Parathyroid adenoma (tissue), 2 donors: ENCODE results near the gene PKM.
A peak's percentile ranks its signal among the peaks of the same experiment; 100 is the strongest.

ENCODE experiments used
- H2AFZ ChIP-seq: fragments of 300-600 bp; sonication (generic); one replicate; pipeline ENCODE4 v1.7.0; 2017; ENCODE audit warnings: antibody characterized with exemption, mild to moderate bottlenecking
- H3K27ac ChIP-seq: fragments of 300-600 bp; sonication (generic); one replicate; pipeline ENCODE4 v1.7.0; 2017
- H3K27me3 ChIP-seq: fragments of 300-600 bp; sonication (generic); one replicate; pipeline ENCODE4 v1.7.0; 2017; ENCODE audit warnings: low read length; ENCODE audit not compliant: control insufficient read depth, insufficient read depth
- H3K36me3 ChIP-seq: fragments of 300-600 bp; sonication (generic); one replicate; pipeline ENCODE4 v1.7.0; 2017; ENCODE audit warnings: low read length; ENCODE audit not compliant: control insufficient read depth, insufficient read depth
- H3K4me1 ChIP-seq: fragments of 300-600 bp; sonication (generic); one replicate; pipeline ENCODE4 v1.7.0; 2017; ENCODE audit warnings: control low read depth
- H3K4me2 ChIP-seq: fragments of 300-600 bp; sonication (generic); one replicate; pipeline ENCODE4 v1.7.0; 2017; ENCODE audit warnings: low read length
- H3K4me3 ChIP-seq: fragments of 300-600 bp; sonication (generic); one replicate; pipeline ENCODE4 v1.7.0; 2017; ENCODE audit warnings: low read depth, low read length
- H3K79me2 ChIP-seq: fragments of 300-600 bp; sonication (generic); one replicate; pipeline ENCODE4 v1.7.0; 2017; ENCODE audit warnings: control low read depth
- H3K9ac ChIP-seq: fragments of 300-600 bp; sonication (generic); one replicate; pipeline ENCODE4 v1.7.0; 2017; ENCODE audit warnings: mild to moderate bottlenecking
- H3K9me3 ChIP-seq: fragments of 300-600 bp; sonication (generic); one replicate; pipeline ENCODE4 v1.7.0; 2017; ENCODE audit warnings: low read length; ENCODE audit not compliant: control insufficient read depth
- CTCF ChIP-seq: fragments of 300-600 bp; sonication (generic); IDR thresholded peaks from one replicate; pipeline ENCODE4 v1.7.0; 2017; ENCODE audit warnings: antibody characterized with exemption, mild to moderate bottlenecking
- donor health status: primary hyperparathyroidism.

The PKM gene

GRCh38 chr15:72193836-72194396 is 37.1 kb downstream of the PKM start:
- Histone ChIP-seq H3K4me1 (no peaks in the 10 kb centered on the region), H2AFZ (no peak overlapping the region), H3K4me3 (no peak overlapping the region), H3K9ac (no peak overlapping the region), H3K36me3 (no peaks in the 10 kb centered on the region), H3K27me3 (no peaks in the 10 kb centered on the region), H3K4me2 (no peak overlapping the region), H3K79me2 (no peaks in the 10 kb centered on the region), H3K9me3 (no peaks in the 10 kb centered on the region), H3K27ac (no peak overlapping the region)
- no peak for TF ChIP-seq CTCF

- no peak overlapping the region for H3K9ac ChIP-seq
- H3K9me3 ChIP-seq = no peaks in the 10 kb centered on the region
- no peaks in the 10 kb centered on the region for H3K79me2 ChIP-seq
- no peaks in the 10 kb centered on the region for H3K4me1 ChIP-seq
- H3K27me3 ChIP-seq = no peaks in the 10 kb centered on the region
- H2AFZ ChIP-seq = no peak overlapping the region
- H3K36me3 ChIP-seq = no peaks in the 10 kb centered on the region
- no peak overlapping the region for H3K4me2 ChIP-seq
- no peak overlapping the region for H3K4me3 ChIP-seq
- TF ChIP-seq CTCF = no peak
- no peak overlapping the region for H3K27ac ChIP-seq
These were observed 38.6 kb downstream of the PKM start for GRCh38 chr15:72192416-72192815.

- Histone ChIP-seq H3K9me3 (no peaks in the 10 kb centered on the region), H2AFZ (no peak overlapping the region), H3K27me3 (no peaks in the 10 kb centered on the region), H3K36me3 (no peaks in the 10 kb centered on the region), H3K4me2 (no peak overlapping the region), H3K79me2 (no peaks in the 10 kb centered on the region), H3K9ac (no peak overlapping the region), H3K4me1 (no peaks in the 10 kb centered on the region), H3K27ac (no peak overlapping the region), H3K4me3 (no peak overlapping the region)
- TF ChIP-seq CTCF = no peak
These were observed 41.6 kb downstream of the PKM start for GRCh38 chr15:72189250-72189902.

GRCh38 chr15:72184165-72184811 is 46.7 kb downstream of the PKM start:
- H3K4me1 ChIP-seq = peaks cover 4% of the 10 kb centered on the region
- no peaks in the 10 kb centered on the region for H3K36me3 ChIP-seq
- no peak for TF ChIP-seq CTCF
- no peak overlapping the region for H3K27ac ChIP-seq
- H3K4me3 ChIP-seq = peak overlapping the region; percentile 16
- no peaks in the 10 kb centered on the region for H3K9me3 ChIP-seq
- H3K4me2 ChIP-seq = peak overlapping the region; percentile 35
- H3K27me3 ChIP-seq = no peaks in the 10 kb centered on the region
- peak overlapping the region; percentile 73 for H2AFZ ChIP-seq
- no peaks in the 10 kb centered on the region for H3K79me2 ChIP-seq
- no peak overlapping the region for H3K9ac ChIP-seq

- no peaks in the 10 kb centered on the region for H3K27me3 ChIP-seq
These were observed 47.2 kb downstream of the PKM start for GRCh38 chr15:72183781-72184164.

More at GRCh38 chr15:72183781-72184164, 47.2 kb downstream of the PKM start:
- Histone ChIP-seq H3K79me2 (no peaks in the 10 kb centered on the region), H3K4me3 (no peak overlapping the region), H3K9me3 (no peaks in the 10 kb centered on the region), H3K9ac (no peak overlapping the region), H2AFZ (no peak overlapping the region), H3K4me2 (no peak overlapping the region), H3K36me3 (no peaks in the 10 kb centered on the region), H3K4me1 (peaks cover 4% of the 10 kb centered on the region), H3K27ac (no peak overlapping the region)
- no peak for TF ChIP-seq CTCF
